Stimulated activated CD4-positive, alpha-beta T cell treated with anti-CD3 and anti-CD28 coated beads, Interleukin-1b, Interleukin-23, amount 100 ng/mL, for 1 hour (primary cell): ENCODE measurements around the gene IGFBP3.

Experiments used
- DNase-seq, 2 donors: peaks; one replicate each; pipeline ENCODE4 v3.0.0-alpha.2; 2020; ENCODE audit warnings: low read depth in 2 of 2

IGFBP3 gene

GRCh38 chr7:45872116-45873034, 48.7 kb downstream of the IGFBP3 start:
- DNase-seq, result no peak

- no peak for DNase-seq
Measured at GRCh38 chr7:45869426-45869825, 51.6 kb downstream of the IGFBP3 start.

DNA sequence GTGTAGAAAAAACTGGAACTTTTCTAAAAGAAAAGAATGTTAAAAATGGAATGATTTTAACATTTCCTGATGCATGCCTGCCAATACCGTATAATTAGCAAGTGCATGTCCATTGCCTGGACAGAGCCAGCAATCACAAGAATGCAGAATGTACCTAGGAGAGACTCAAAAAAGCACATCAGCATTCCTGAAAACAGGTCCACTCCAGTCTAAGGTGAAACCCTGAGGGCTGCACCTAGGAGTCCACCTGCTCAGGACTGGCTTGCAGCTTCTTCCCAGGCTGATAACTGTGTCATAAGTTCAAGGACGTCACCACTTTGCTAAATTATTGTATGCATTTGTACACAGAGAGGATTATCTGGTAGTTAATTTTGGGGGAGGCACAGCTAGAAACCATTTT, 53.6 kb downstream of the IGFBP3 start:
- no peak for DNase-seq

- DNase-seq, result no peak
Measured at GRCh38 chr7:45865594-45866410, 55.3 kb downstream of the IGFBP3 start.

DNA sequence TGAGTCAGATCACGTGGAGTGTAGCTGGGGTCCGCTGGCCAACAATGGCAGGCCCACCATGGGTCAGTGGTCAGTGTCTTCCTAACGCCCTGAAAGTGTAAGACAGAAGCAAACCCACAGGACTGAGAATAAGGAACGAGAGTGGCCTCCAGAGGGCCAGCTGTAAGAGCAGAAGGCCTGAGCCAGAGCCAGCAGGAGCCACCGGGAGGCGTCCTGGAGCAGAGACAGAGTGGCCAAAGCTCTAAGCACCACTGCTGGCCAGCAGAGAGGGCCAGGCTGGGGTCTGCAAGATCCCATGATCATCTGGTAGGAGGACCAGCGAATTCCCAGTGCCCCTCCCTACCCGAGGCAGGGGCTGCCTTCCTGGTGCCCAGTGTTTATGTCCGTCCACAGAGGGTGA, 57.4 kb downstream of the IGFBP3 start:
- DNase-seq, result no peak
